HEK293 (cell line): ENCODE data around the gene ZSWIM7.
"Not testable (repeated sequence)": the region's sequence is repeated elsewhere in the genome, so short reads cannot be mapped to it uniquely, and the experiment has no call there.

Experiments used
- CTCF ChIA-PET: fragments of 350-600 bp; formaldehyde crosslinking; extraction: SDS; loops from one replicate; lab custom pipeline; 2021; ENCODE audit warnings: antibody characterized with exemption; lab: Yijun Ruan, JAX
- POLR2A ChIA-PET: fragments of 300-600 bp; formaldehyde crosslinking; extraction: SDS; loops from one replicate; lab custom pipeline; 2020; ENCODE audit warnings: antibody characterized with exemption, inconsistent platforms; lab: Yijun Ruan, JAX
- H3K27ac ChIP-seq: fragments of 200-500 bp; sonication (Bioruptor generic); 2 replicates; pipeline ENCODE4 v1.5.1; 2014; ENCODE audit warnings: low read depth, low read length, control low read depth, inconsistent platforms; ENCODE audit errors: extremely low read depth
- H3K36me3 ChIP-seq, 2 experiments: fragments of 200-500 bp in 1 of 2; sonication (Bioruptor generic) in 1 of 2; 1 replicate in 1 of 2; 2 replicates in 1 of 2; pipeline ENCODE4 v1.5.1; 2014 to 2017; ENCODE audit warnings: inconsistent platforms in 2 of 2, low read length in 2 of 2; ENCODE audit not compliant: control insufficient read depth in 2 of 2, insufficient read depth in 1 of 2
- H3K4me1 ChIP-seq: fragments of 200-500 bp; sonication (Bioruptor generic); 2 replicates; pipeline ENCODE4 v1.5.1; 2014; ENCODE audit warnings: mild to moderate bottlenecking, low read length, inconsistent platforms; ENCODE audit not compliant: control insufficient read depth, insufficient read depth
- H3K4me3 ChIP-seq: 2 replicates; pipeline ENCODE4 v1.5.1; 2011; ENCODE audit warnings: low read depth, mild to moderate bottlenecking, control low read depth, low read length, moderate library complexity
- H3K9me3 ChIP-seq: fragments of 200-500 bp; sonication (Bioruptor generic); 2 replicates; pipeline ENCODE4 v1.5.1; 2014; ENCODE audit warnings: low read depth, low read length, inconsistent platforms; ENCODE audit not compliant: control insufficient read depth, insufficient read depth
- KLF10 ChIP-seq: fragments of 450-650 bp; IDR thresholded peaks from 2 replicates; pipeline ENCODE4 v1.5.1; 2018; ENCODE audit warnings: missing biosample characterization, mild to moderate bottlenecking, missing genetic modification characterization
- SCRT1 ChIP-seq: fragments of 450-650 bp; formaldehyde crosslinking; IDR thresholded peaks from 2 replicates; pipeline ENCODE4 v1.5.1; 2016; ENCODE audit warnings: missing biosample characterization, missing genetic modification characterization, borderline replicate concordance
- ZBTB1 ChIP-seq: fragments of 450-650 bp; formaldehyde crosslinking; IDR thresholded peaks from 2 replicates; pipeline ENCODE4 v1.5.1; 2016; ENCODE audit warnings: missing biosample characterization, missing genetic modification characterization
- ZIC2 ChIP-seq: fragments of 450-650 bp; formaldehyde crosslinking; IDR thresholded peaks from 2 replicates; pipeline ENCODE4 v1.5.1; 2016; ENCODE audit warnings: missing biosample characterization, missing genetic modification characterization
- ZNF16 ChIP-seq: fragments of 450-650 bp; formaldehyde crosslinking; IDR thresholded peaks from 2 replicates; pipeline ENCODE4 v1.5.1; 2016; ENCODE audit warnings: low read depth, missing biosample characterization, missing genetic modification characterization
- ZNF2 ChIP-seq: fragments of 450-650 bp; formaldehyde crosslinking; IDR thresholded peaks from 2 replicates; pipeline ENCODE4 v1.5.1; 2016; ENCODE audit warnings: missing biosample characterization, missing genetic modification characterization
- ZNF274 ChIP-seq, 2 experiments: fragments of 200-500 bp in 1 of 2; fragments of 450-650 bp in 1 of 2; sonication (Bioruptor generic) in 1 of 2; formaldehyde crosslinking in 1 of 2; IDR thresholded peaks; 2 replicates each; pipeline versions ENCODE4 v1.5.1 to v1.6.1; 2014 to 2016; ENCODE audit warnings: borderline replicate concordance in 1 of 2, inconsistent platforms in 1 of 2, low read length in 1 of 2, missing biosample characterization in 1 of 2, missing genetic modification characterization in 1 of 2
- ZNF449 ChIP-seq: fragments of 450-650 bp; formaldehyde crosslinking; IDR thresholded peaks from 2 replicates; pipeline ENCODE4 v1.5.1; 2017; ENCODE audit warnings: missing biosample characterization, mild to moderate bottlenecking, missing genetic modification characterization, moderate library complexity
- ZNF473 ChIP-seq: fragments of 450-650 bp; formaldehyde crosslinking; IDR thresholded peaks from 2 replicates; pipeline ENCODE4 v1.5.1; 2017; ENCODE audit warnings: missing biosample characterization, missing genetic modification characterization
- ZNF488 ChIP-seq: fragments of 450-650 bp; formaldehyde crosslinking; IDR thresholded peaks from 2 replicates; pipeline ENCODE4 v1.5.1; 2016; ENCODE audit warnings: missing biosample characterization, missing genetic modification characterization
- ZNF549 ChIP-seq: fragments of 450-650 bp; IDR thresholded peaks from 2 replicates; pipeline ENCODE4 v1.5.1; 2018; ENCODE audit warnings: missing biosample characterization, missing genetic modification characterization, mild to moderate bottlenecking, inconsistent platforms, moderate library complexity
- ZNF580 ChIP-seq: fragments of 450-650 bp; formaldehyde crosslinking; IDR thresholded peaks from 2 replicates; pipeline ENCODE4 v1.5.1; 2016; ENCODE audit warnings: missing biosample characterization, missing genetic modification characterization
- ZNF658 ChIP-seq: fragments of 450-650 bp; formaldehyde crosslinking; IDR thresholded peaks from 2 replicates; pipeline ENCODE4; 2016; ENCODE audit warnings: missing biosample characterization, missing genetic modification characterization
- ZNF747 ChIP-seq: fragments of 450-650 bp; formaldehyde crosslinking; IDR thresholded peaks from 2 replicates; pipeline ENCODE4 v1.5.1; 2016; ENCODE audit warnings: missing biosample characterization, missing genetic modification characterization
- ZSCAN23 ChIP-seq: fragments of 450-650 bp; formaldehyde crosslinking; IDR thresholded peaks from 2 replicates; pipeline ENCODE4 v1.5.1; 2016; ENCODE audit warnings: missing biosample characterization, missing genetic modification characterization
- TF ChIP-seq, protein P1 (sequence below): fragments of 450-650 bp; formaldehyde crosslinking; conservative IDR thresholded peaks from 2 replicates; pipeline ENCODE4 v1.5.1; 2016; ENCODE audit warnings: low read depth, missing biosample characterization, missing genetic modification characterization
- TF ChIP-seq, protein P2 (sequence below): fragments of 450-650 bp; formaldehyde crosslinking; IDR thresholded peaks from 2 replicates; pipeline ENCODE4 v1.5.1; 2017; ENCODE audit warnings: missing biosample characterization, missing genetic modification characterization
- TF ChIP-seq, protein P3 (sequence below): fragments of 450-650 bp; formaldehyde crosslinking; IDR thresholded peaks from 2 replicates; pipeline ENCODE4 v1.5.1; 2017; ENCODE audit warnings: missing biosample characterization, missing genetic modification characterization

Gene ZSWIM7

DNA sequence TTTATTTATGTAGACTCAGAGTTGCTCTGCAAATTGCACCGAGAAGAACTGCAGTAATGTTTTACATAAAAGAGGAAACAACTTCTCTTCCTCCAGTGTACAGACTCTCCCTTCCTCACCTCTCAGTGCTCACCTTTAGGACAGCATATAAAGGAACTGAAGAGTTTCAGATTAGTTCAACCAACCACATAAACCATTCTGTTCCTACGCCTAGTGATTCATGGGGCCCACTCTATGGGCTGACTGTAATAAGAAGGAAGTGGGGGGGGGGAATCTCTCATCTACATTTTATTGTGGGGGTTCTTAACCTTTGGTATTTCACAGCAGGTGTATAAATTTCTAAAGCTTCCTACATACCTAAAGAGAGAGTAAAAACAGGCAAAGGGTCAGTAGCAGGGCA, 18.3 kb downstream of the ZSWIM7 start:
- Histone ChIP-seq H3K9me3 (no peaks in the 10 kb centered on the region), H3K4me1 (no peaks in the 10 kb centered on the region), H3K36me3 (peaks cover 32 to 84% of the 10 kb centered on the region in 2 experiments), H3K27ac (no peak overlapping the region), H3K4me3 (no peak overlapping the region)
- ChIA-PET CTCF (no interaction called here), POLR2A (no interaction called here)
- TF ChIP-seq ZBTB1 (no peak), ZNF274 (IDR thresholded peaks at IDR 0.05; ENCODE audit: low read length) (no peak), ZNF274 (tag by site-specific recombination; IDR thresholded peaks at IDR 0.05; ENCODE audit: borderline replicate concordance) (no peak), SCRT1 (tag by site-specific recombination) (no peak), ZNF16 (tag by site-specific recombination) (no peak), ZNF2 (no peak), ZNF580 (tag by site-specific recombination) (no peak), ZNF549 (tag by site-specific recombination) (no peak), ZSCAN23 (tag by site-specific recombination) (no peak), ZNF488 (tag by site-specific recombination) (no peak)
- TF ChIP-seq, protein P1, sequence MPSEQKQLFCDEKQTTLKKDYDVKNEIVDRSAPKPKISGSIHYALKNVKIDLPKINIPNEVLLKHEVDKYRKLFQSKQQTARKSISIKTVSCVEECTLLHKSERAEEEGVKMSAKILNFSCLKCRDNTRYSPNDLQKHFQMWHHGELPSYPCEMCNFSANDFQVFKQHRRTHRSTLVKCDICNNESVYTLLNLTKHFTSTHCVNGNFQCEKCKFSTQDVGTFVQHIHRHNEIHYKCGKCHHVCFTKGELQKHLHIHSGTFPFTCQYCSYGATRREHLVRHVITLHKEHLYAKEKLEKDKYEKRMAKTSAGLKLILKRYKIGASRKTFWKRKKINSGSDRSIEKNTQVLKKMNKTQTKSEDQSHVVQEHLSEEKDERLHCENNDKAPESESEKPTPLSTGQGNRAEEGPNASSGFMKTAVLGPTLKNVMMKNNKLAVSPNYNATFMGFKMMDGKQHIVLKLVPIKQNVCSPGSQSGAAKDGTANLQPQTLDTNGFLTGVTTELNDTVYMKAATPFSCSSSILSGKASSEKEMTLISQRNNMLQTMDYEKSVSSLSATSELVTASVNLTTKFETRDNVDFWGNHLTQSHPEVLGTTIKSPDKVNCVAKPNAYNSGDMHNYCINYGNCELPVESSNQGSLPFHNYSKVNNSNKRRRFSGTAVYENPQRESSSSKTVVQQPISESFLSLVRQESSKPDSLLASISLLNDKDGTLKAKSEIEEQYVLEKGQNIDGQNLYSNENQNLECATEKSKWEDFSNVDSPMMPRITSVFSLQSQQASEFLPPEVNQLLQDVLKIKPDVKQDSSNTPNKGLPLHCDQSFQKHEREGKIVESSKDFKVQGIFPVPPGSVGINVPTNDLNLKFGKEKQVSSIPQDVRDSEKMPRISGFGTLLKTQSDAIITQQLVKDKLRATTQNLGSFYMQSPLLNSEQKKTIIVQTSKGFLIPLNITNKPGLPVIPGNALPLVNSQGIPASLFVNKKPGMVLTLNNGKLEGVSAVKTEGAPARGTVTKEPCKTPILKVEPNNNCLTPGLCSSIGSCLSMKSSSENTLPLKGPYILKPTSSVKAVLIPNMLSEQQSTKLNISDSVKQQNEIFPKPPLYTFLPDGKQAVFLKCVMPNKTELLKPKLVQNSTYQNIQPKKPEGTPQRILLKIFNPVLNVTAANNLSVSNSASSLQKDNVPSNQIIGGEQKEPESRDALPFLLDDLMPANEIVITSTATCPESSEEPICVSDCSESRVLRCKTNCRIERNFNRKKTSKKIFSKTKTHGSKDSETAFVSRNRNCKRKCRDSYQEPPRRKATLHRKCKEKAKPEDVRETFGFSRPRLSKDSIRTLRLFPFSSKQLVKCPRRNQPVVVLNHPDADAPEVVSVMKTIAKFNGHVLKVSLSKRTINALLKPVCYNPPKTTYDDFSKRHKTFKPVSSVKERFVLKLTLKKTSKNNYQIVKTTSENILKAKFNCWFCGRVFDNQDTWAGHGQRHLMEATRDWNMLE (tag by site-specific recombination) = no peak

- CTCF ChIA-PET = interaction anchor here (0.6 kb wide), 1 partner anchor 298 kb away, joined by 4 read pairs; no protein-coding TSS in a partner anchor
- H3K4me1 ChIP-seq, H3K9me3 ChIP-seq, H3K27ac ChIP-seq, H3K4me3 ChIP-seq, POLR2A ChIA-PET: not testable (repeated sequence)
- peaks cover 25 to 73% of the 10 kb centered on the region in 2 experiments for H3K36me3 ChIP-seq
Measured at GRCh38 chr17:15979013-15979412, 20.5 kb downstream of the ZSWIM7 start.

GRCh38 chr17:15978606-15979005, 20.9 kb downstream of the ZSWIM7 start:
- POLR2A ChIA-PET = no interaction called here
- H3K9me3 ChIP-seq = no peaks in the 10 kb centered on the region
- CTCF ChIA-PET = interaction anchor here (0.6 kb wide), 1 partner anchor 298 kb away, joined by 4 read pairs; no protein-coding TSS in a partner anchor
- H3K4me3 ChIP-seq = no peak overlapping the region
- no peak overlapping the region for H3K27ac ChIP-seq
- peaks cover 24 to 69% of the 10 kb centered on the region in 2 experiments for H3K36me3 ChIP-seq
- H3K4me1 ChIP-seq = no peaks in the 10 kb centered on the region
- no peak for TF ChIP-seq KLF10 (tag by site-specific recombination)
- TF ChIP-seq SCRT1 (tag by site-specific recombination) = no peak
- no peak for TF ChIP-seq ZIC2
- TF ChIP-seq, protein P2, sequence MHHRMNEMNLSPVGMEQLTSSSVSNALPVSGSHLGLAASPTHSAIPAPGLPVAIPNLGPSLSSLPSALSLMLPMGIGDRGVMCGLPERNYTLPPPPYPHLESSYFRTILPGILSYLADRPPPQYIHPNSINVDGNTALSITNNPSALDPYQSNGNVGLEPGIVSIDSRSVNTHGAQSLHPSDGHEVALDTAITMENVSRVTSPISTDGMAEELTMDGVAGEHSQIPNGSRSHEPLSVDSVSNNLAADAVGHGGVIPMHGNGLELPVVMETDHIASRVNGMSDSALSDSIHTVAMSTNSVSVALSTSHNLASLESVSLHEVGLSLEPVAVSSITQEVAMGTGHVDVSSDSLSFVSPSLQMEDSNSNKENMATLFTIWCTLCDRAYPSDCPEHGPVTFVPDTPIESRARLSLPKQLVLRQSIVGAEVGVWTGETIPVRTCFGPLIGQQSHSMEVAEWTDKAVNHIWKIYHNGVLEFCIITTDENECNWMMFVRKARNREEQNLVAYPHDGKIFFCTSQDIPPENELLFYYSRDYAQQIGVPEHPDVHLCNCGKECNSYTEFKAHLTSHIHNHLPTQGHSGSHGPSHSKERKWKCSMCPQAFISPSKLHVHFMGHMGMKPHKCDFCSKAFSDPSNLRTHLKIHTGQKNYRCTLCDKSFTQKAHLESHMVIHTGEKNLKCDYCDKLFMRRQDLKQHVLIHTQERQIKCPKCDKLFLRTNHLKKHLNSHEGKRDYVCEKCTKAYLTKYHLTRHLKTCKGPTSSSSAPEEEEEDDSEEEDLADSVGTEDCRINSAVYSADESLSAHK = no peak
- no peak for TF ChIP-seq ZNF473 (tag by site-specific recombination)
- TF ChIP-seq, protein P3, sequence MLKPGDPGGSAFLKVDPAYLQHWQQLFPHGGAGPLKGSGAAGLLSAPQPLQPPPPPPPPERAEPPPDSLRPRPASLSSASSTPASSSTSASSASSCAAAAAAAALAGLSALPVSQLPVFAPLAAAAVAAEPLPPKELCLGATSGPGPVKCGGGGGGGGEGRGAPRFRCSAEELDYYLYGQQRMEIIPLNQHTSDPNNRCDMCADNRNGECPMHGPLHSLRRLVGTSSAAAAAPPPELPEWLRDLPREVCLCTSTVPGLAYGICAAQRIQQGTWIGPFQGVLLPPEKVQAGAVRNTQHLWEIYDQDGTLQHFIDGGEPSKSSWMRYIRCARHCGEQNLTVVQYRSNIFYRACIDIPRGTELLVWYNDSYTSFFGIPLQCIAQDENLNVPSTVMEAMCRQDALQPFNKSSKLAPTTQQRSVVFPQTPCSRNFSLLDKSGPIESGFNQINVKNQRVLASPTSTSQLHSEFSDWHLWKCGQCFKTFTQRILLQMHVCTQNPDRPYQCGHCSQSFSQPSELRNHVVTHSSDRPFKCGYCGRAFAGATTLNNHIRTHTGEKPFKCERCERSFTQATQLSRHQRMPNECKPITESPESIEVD = no peak
- no peak for TF ChIP-seq ZNF449
- TF ChIP-seq ZNF658 (tag by site-specific recombination) = no peak
- TF ChIP-seq ZNF747 (tag by site-specific recombination) = no peak
